ENCODE measurements around the gene NR5A1.

The NR5A1 gene

DNA sequence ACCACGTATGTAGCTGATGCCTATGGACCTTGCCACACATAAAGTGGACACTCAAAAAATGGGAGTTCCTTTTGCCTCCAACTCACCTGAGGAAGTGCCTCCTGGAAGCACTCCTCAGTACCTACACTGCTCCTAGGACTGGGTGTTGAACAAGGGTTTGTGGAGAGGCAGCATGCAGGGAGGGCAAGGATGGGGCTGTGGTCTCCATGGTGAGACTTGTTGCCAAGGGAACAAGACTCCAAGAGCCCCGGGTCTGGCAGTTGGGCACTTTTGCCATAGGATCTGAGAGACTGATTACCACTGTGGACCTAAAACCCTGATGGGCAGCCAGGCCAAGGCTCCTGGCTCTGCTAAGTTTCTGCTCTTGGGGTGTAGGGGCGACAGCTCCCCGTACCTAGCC, 6.9 kb upstream of the NR5A1 start:
- no peak for DNase-seq (ENCODE audit: low spot score)

DNA sequence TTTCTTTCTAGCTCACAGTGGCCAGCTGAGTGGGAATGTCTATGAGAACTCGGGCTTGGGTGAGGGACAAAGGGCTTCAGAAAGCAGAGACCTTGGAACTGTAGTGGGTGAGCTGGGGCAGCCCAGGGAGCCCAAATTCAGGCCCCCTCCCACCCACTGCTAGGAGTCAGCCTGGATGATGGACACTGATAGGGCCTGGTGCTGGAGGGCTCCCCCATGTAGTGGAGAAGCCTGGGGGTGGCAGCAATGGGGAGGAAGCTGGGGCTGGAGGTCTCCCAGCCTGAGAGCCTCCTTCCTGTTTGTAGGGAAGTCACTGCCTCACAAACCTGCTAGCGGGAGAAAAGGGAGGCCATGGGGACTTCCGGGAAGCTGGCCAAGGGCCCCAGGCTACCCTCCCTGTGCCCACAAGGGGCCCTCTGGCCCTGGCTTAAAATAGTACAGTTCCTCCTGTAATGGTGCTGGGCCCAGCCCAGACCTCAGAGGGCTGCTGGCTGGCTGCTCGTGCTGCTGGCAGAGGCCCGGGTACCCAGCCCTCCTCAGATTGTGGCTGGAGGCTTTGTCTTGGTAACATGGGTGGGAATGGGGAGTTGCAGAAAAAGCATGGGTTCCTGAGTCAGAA, 6.3 kb upstream of the NR5A1 start:
- DNase-seq (ENCODE audit: low spot score), result no peak

DNA sequence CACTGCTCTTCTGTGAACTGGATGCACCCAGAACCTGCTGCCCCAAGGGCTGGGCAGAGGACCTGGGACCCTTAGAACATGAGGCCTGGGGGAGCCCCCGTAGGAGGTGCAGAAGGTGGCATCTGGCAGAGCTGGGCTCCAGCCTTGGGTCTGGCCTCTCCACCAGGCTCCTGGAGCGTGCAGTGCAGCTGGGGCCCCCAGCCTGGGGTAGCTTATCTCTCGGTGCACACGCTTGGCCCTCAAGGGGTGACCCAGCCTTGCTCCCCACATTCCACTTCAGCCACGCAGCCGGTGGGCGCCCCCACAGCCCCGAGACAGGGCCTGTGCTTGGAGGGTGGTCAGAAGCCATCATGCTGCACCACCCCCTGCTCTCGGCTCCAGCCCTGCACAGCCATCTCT, 5.6 kb upstream of the NR5A1 start:
- no peak for DNase-seq (ENCODE audit: low spot score)

DNA sequence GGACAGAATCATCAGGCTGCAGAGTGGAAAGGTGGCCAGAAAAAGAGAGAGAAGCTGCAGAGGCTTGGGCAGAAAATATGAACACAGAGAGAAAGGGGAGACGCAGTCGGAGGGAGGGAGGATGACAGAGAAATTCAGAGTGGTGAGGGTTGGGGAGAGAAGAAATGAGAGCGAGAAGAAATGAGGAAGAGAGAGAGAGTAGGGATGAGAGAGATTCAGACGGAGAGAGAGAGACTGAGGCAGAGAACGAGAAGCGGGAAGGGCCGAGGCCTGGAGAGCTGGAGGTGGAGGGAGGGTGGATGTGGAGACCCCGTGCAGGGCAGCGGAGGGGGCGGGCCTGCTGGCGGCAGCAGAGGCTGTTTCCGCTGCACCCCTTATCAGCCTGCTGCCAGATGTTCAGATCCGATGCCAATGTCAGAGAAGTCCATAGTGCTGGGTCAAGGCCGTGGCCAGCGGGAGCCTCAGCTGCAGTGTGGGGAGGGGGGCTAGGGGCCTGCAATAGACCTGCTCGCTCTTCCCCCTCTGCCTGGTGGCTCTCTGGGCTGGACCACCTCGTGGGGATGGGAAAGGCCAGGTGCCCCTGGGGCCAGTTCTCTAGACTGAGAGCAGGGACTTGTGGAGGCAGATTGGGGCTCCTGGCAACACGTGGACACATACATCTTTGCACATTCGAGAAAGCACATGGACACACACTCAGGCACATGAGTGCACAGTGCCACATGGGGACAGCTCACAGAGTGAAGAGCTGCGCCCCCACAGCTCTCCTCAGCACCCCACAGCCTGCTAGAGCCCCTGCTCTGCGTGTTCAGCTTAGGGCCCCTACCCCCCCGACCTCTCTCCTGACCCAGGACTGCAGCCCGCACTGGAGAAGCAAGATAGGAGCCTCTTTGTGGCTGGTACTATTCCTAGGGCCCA, 4.9 kb upstream of the NR5A1 start:
- DNase-seq (ENCODE audit: low spot score), result no peak

DNA sequence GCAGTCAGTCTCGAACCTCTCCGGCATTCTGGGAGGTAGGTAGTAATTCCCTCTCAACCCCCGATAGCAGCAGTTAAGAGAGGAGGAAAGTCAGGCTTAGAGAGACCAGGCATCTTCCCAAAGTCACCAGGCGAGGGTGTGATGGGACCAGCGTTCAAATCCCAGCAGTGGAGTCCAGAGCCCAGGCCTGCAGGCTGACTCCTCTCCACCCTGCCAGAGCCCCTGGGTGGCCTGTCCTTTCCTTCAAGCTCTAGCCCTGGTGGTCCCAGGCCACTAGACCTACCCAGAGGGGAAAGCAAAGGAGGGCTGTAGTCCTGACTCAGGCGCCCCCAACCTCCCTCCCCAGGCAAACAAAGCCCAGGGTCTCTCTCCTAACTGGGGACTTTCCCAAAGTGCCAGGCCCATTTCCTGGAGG, 4.2 kb upstream of the NR5A1 start:
- DNase-seq (ENCODE audit: low spot score), result peak; percentile 15

DNA sequence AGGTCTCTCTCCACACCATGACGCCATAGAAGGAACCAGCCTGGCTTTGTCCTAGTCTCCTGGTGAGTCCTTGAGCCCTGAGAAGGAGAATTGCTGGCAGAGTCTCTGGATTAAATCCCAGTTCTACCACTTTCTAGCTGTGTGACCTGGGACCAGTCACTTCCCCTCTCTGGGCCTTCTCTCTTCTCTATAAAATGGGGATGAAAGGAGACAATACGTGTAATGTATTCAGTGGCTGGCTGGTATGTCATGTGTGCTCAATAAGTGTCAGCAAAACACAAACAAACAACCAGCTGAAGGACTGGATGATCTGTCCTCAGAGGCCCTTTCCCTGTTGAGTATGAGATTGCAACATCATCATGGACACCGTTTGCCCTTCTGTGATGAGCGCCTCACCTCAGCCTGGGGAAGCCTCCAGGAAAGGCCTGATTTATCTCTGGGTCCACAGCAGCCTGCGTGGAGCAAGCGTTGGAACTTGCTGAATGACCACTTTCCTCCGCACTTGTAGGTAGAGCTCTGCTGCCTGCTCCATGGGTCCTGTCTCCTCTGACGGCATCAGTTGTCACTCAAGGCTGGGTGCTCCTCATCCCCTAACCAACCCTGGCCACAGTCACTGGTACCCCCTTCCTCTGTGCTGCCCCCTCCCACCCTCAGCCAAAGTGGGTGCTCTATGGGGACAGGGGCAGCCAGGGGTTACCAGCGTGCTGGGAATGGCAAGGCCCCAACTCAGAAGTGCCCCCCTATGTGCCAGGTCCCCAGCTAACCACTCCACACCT, 3.6 kb upstream of the NR5A1 start:
- peak; percentile 9 for DNase-seq (ENCODE audit: low spot score)

DNA sequence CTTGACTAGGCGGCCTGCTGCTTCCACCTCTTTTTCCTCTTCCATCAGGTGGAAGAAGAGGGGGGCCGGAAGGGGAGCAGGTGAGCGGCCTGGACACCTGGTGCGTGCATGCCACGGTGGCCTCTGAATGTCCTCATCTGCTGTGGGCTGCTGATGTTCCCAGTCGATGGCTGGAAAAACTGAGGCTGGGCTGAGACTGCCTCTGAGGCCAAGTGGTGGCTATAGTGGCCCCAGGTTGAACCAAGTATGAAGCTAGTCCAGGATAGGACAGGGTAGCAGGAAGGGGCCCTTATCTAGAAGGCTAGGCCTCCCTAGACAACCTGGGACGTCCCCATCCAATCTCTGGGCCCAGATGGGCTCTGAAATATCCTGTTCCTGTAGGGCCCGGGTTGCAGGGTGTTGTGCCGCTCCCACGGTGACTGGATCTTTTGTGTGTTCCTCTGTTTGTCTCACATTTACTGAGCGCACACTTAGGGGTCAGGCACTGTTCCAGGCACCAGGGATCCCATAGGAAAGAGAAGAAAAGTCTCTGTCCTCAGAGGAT, 753 bp upstream of the NR5A1 start:
- no peak for DNase-seq (ENCODE audit: low spot score)

DNA sequence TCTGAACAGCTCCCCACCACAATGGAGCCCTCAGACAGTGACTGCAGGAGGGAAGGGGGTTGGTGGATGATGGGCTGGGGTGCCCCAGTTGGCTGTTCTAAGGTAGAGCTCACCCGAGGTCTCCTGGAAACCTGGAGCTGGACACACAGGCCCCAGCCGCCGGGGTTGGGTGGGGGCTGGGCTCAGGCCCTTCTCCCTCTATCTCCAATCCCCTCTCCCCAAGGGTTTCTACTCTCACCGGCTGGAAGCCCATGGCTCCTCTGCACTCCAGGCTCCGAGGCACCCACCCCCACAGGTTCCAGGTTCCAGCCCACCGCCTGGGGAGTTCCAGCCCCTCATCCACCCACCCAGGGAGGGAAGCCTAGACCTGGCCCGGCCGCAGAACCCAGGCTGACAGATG, 766 bp downstream of the NR5A1 start:
- no peak for DNase-seq (ENCODE audit: low spot score)

DNA sequence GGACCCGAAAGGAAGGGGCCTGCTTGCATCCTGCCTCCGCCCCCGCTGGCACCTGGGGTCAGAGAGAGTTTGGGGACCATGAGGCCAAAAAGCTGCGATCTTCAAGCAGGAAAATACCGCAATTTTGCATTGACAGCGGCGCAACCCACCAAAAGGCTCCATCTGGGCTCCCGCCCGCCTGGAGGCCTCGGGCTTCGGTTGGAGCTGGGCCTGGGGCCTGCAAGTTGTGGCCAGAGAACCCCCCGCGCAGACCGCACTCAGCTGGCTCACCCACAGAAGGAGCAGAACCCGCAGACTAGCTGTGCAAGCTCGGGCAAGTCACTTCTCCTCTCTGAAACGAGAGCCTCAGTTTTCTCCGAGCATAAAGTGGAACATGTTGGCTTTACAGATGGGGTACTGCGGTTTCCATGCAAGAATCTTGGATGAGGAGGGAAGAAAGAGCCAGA, 1.3 kb downstream of the NR5A1 start:
- no peak for DNase-seq (ENCODE audit: low spot score)

DNA sequence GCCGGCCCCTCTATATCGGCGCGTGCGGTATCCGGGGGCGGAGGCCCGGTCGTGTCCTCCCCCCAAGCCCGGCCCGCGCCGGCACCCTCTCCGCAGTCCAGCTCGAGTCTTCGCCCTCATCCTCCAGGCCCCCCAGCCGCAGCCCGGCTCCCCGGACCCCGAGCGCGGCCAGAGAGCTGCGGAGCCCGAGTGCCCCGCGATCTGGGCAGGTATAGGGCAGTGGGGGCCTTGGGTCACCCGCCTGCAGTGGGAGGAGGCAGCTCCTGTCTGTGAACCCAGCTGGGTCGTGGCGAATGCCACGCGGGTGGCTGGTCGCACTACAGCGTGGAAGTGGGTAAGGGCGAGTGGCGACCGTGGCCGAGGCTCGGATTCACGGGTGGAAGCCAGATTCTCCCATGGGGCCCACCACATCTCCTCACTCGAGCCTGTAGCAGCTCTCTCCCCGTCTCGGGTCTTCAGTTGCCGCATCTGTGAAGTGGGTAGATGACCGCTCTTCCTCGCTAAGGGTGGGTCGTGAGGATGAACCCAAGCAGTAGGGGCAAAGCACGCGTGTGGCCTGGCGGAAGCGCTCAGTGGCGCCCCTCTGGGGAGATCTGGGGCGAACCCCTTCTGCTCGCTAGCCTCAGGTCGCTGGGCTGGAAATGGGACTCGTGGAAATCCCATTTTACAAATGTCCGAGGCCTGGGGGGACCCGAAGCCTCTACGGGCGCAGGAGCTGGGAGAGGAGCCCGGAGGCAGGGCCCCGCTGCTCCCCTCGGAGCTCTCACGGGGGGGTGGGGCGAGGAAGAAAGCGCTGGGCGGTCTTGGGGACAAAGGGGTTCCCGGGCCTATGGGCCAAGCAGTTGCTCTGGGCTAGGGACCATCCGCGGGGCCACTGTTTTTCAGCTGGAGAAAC, 1.9 kb downstream of the NR5A1 start:
- DNase-seq (ENCODE audit: low spot score), result no peak

DNA sequence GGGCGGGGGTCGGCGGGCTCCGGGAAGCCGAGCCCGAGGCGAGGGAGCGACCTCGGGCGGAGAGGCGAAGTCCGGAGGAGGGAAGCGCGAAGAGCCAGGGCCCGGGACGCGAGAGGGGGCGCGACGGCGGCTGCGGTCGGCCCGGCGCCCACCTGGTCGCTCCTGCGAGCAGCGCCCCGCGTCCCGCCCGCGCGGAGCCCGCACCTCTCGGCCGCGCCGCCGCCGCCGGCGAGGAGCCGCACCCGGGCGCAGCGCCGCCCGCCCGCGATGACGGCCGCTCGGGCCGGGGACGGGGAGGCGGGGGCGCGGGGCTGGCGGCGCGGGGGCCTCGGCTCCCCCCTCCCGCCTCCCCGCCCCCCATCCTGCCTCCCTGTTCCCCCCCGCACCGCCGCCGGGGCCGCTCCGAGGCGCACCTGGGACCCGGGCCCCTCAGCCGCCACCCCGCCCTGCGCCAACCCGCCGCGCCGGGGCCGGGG, 2.6 kb downstream of the NR5A1 start:
- DNase-seq (ENCODE audit: low spot score), result no peak

DNA sequence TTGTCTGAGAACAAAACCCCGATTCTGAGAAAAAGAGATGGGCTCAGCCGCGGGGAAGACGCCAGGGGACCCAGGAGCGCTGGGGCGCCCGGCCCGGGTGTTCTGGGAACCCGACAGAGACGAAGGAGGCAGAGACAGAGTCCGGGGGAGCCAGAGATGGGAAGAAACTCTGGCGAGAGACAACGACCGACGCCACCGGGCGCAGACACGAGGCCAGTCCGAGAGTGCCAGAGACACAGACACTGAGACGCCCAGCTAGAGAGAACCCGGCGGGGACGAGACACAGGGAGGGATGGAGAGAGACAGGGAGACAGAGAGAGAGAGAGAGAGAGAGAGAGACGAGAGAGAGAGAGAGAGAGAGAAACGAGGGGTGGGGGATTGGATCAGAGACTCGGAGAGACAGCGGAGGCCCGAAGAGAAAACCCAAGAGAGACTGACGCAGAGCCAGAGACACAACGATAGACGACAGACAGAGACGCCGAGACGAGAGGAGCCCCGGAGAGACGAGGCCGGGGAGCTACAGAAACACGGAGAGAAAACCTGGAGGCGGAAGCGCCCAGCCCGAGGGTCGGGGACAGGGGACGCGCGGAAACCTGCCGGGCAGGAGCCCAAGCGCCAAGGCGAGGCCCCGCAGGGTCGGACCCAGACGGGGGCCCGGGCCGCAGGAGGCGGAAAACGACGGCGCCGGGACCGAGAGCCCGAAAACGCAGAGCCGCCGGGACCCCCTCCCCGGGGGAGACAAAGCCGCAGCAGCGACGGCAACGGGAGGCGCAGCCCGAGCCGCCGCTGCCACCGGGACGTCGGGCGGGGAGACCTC, 3.3 kb downstream of the NR5A1 start:
- no peak for DNase-seq (ENCODE audit: low spot score)

DNA sequence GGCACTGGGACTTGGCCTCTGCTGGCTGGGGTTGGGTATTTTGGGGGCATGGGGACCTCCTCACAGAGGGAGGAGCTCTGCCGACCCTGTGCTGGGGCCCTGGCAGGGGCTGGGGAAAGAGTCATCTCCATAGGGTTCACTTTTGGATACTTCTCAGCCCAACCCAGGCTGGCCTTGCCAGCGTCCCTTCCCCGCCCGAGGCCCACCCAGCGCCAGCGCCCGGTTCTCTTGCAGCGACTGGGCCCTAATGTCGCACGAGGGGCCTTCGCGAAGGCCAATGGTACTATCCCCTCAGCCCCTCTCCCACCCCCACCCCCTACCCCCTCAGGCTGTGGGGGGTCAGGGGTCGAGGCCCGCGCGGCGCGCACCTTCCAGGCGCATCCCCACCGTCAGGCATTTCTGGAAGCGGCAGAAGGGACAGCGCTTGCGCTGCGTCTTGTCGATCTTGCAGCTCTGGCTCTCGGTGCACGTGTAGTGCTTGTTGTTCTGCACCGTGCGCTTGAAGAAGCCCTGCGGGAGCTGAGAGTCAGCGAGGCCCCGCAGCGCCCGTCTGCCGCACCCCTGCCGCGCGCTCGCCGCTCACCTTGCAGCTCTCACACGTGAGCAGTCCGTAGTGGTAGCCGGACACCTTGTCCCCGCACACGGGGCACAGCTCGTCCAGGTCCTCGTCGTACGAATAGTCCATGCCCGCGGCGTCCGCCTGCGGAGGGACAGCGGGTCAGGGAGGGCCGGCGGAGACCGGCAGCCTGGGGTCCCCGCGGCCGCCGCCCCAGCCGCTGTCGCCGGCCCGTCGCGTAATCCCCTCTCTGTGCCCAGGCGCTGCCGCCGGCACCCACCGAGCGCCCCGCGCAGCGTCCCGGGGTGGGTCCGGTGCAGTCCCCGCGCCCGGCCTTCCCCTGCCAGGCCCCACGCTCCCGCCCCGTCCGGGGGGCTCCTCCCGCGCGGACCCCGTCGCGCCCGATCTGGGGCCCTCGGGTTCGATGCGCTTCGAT, 4.2 kb downstream of the NR5A1 start:
- no peak for DNase-seq (ENCODE audit: low spot score)

DNA sequence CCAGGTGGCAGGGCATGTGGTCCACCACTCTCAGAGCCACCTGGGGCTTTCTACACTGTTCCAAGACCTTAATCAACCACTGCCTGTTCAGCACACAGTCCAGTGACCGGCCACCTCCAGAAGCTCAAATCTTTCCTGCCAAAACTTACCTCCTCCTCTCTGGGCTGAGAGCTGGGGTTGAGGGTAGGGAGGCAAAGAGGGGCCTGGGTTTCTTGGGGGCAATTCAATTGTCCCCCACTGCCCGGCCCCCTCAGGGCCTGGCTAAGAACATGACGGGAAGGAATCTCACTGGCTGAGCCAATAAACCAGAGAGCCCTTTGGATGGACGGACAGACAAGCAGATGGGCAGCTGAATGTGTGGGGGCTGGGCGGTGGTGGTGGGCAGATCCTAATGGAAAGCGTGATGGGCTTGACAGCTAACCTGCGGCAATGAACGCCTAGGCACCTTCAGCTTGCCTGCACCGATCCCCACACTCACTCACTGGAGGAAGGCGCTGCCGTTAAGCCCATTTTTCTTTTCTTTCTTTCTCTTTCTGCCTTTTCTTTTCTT, 5.4 kb downstream of the NR5A1 start:
- no peak for DNase-seq (ENCODE audit: low spot score)

DNA sequence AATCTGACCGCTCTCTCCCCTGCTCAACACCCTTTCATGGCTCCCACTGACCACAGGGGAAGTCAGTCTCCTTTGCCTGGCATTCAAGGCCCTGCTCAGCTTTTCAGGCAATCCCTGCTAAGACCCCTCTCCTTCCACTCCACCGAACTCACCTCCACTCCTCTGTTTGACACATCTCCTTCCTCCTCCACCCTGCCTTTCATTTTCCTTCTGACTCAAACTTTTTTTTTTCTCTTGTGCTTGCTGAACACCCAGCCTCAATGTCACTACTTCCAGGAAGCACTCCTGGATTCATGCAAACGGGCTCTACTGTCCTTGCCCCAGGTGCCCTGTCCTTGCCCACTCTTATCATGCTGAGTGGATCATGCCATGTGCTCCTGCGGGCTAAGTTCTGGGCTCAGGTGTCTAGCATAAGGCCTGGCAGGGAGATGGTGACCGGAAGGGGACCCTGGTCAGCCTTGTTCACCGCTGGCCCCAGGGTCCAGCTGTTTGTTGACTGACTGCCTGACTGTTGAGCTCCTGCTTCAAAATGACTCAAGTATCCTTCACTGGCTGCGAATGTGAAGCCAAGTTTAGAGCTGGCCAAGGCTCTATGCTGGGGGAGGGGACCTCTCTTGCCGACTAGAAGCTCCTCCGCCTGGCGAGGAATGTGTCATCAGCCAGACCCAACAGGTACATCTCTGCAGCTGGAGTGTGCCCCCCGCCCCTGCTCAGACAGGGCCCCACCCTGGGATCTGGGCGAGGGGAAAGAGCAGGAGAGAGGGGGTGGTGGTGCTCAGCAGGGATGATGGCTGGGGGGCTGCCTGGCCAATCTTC, 6.2 kb downstream of the NR5A1 start:
- DNase-seq (ENCODE audit: low spot score), result no peak

DNA sequence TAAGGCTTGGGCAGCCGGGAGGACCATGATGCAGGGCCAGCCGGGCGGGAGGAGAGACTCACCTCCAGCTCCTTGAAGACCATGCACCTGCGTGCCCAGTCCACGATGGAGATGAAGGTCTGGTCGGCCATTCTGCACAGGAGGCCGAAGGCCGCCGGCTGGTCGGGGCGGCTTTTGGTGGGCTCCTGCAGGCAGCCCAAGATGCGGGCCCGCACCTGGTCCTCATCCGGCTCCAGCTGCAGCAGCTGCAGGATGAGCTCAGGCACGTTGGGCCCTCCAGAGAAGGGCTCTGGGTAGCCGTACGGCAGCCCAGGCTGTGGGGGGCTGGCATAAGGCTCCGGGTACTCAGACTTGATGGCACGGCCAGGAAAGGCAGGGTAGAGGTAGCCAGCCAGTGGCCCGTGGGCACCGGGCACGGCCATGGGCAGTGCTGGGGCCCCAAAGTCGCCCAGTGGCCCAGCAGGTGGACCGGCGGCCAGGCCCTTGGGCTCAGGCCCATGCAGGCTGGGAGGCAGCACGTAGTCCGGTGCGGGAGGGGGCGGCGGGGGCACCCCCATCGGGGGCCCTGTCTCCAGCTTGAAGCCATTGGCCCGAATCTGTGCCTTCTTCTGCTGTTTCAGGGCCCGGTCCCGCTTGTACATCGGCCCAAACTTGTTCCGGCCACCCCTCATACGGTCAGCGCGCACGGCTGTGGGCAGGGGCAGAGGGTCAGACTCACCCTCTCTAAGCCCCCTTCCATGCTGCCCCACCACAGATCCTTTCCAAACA, 7.0 kb downstream of the NR5A1 start:
- DNase-seq (ENCODE audit: low spot score), result no peak

DNA sequence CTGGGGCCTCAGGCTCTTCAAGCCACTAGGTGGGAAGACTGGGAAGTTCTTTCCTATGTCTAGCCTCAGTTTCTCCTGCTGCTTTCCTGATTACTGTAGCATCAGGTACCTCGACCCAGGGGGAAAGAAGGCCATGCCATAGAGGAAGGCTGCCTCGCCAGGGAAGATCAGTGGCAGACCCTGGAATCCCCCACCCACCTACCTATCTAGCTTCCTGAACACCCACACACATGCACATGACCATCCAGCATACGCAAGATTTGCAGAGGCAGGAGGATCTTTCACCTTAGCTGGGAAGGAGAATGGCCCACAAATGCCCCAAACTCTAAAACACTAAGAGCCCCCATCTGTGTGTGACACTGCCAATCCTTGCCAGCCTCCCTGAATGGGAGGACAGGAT, 8.0 kb downstream of the NR5A1 start:
- no peak for DNase-seq (ENCODE audit: low spot score)

Measured in kidney tubule cell (primary cell).